ENCODE results near the gene DAGLA.

The DAGLA gene

DNA sequence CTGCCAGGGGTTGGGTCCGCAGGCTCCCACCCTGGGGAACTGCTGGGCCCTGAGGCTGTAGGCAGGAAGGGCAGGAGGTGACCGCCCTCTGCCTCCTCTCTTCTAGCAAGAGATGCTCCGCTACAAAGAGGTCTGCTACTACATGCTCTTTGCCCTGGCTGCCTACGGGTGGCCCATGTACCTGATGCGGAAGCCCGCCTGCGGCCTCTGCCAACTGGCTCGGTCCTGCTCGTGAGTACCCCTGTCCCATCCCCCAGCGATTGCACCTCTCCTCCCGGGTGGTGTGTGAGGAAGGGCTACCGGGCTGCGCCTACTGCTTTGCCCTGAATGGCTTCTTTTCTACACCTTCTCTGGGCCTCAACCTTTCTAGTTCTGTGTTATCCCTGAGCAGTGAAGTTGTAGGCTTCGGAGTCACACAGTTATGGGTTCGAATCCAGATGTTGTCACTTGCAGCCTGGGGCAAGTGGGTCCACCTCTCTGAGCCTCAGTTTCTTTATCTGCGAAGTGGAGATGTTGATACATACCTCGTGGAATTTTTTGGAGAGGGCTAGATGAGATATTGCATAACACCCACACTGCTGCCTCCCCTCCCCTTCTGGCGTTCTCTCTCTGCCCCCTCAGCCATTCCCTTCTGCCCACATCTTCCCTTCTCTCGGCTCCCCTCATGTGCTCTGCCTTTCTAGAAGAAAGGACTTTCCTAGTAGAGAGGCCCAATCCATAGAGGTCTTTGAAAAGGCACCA, 51.2 kb downstream of the DAGLA start:
- DNase-seq, result no peak

DNA sequence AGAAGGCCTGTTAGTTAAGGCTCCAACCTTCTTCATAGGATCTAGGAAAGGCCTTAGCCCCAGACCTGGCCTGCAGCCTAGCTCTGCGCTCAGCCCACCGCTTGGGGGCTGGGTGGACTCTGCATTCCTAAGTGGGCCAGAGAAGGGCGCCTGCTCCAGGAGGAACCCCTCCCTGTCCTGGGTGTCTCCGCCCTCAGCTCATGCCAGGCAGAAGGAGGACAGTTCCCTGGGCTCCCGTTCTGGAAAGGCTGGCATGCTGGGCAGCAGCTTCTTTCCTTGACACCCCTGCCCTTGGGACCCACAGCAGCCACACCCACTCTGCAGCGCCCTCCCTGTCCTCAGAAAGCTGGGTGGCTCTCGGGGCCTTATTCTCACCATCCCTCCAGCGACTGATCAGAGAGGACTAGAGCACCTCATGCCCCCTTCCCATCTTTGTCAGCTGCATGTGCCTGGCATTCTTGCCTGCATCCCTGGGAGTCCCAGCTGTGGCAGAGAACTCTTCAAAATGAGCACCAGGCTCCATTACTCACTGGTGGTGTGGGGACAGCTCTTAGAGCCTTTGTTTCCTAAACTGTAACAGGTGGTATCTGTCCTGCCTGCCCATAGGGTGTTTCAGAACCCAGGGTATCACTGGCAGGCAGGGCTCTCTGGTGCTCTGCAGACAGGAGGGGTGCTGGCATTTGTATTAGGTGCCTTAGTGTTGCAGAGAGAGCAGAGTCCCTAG, 51.9 kb downstream of the DAGLA start:
- DNase-seq, result no peak

DNA sequence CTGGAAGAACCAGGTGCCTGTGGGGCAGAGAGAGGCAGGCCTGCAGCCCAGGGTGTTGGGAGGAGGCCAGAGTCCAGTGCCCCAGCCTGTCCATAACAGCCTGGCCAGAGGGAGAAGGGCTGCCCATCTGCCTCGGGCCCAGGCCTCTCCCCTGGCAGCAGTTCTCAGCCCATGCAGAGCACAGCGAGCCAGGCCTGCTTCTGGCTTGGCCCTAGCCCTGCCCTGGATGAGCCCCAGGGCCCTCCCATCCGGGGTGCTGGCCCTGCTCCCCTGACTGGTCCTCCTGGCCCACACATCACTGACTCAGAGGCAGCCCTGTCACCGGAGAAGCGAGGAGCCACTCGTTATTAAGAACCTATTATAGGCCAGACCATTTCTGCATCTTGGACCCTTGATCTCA, 52.5 kb downstream of the DAGLA start:
- DNase-seq, result no peak

DNA sequence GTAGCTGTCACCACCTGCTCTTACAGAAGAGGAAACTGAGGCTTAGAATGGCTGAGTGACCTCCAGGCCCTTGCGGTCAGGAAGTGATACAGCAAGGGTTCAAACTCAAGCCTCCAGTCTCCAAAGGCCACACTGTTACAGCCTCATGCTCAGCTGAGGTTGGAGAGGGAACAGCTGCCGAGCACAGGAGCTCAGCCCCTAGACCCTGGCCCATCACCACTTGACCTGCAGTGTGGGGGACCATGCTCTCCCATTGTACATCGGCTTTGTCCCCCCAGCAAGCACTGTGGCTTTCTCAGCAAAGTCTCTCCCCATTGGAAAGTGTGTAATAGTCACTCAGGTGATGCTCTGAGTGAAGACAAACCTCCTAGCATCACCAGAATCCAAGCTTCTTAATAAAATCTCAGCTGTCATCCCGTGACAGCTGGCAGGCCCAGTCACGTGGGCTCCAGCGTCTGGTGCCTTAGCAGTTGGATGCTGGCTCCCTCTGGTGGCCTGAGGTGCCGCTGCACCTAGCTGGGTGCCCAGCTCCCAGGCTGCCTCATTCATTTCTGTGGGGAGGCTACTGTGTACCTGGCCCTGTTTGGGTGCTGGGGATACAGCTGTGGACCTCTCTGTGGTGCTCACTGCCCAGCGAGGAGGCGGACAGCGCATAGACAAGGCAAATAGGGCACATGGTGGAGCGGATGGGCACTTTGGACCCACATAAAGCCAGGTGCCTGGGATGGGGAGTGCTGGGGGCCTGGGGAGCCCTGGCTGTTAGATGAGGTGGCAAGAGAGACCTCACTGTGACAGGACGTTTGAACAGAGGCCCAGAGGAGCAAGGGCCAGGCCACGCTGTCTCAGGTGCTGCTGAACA, 53.2 kb downstream of the DAGLA start:
- DNase-seq, result peak; percentile 75

DNA sequence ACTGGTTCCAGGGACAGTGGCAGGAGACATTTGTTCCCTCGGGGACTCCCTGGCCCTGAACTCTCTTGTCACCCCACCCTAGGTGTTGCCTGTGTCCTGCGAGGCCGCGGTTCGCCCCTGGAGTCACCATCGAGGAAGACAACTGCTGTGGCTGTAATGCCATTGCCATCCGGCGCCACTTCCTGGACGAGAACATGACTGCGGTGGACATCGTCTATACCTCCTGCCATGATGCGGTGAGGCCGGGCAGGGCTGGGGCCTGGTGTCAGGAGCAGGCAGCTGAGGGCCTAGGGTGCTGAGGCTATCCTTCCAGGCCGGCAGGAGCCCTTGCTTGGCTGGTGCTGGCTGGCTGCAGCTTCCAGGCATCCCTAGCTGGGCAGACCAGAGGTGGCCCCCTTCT, 54.6 kb downstream of the DAGLA start:
- no peak for DNase-seq

DNA sequence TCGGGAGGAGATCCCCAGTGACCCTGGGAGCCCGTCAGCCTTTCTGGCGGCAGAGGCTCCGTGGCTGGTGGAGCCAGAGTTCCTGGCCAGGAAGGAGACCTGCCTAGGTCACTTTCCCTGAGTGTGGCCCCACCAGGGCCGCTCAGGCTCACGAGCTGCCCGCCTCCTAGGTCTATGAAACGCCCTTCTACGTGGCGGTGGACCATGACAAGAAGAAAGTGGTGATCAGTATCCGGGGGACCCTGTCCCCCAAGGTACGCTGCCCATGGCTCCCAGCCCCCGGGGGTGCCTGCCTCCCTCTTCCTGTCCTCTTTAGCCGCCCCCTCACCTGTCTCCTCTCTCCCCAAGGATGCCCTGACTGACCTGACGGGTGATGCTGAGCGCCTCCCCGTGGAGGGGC, 55.2 kb downstream of the DAGLA start:
- no peak for DNase-seq

DNA sequence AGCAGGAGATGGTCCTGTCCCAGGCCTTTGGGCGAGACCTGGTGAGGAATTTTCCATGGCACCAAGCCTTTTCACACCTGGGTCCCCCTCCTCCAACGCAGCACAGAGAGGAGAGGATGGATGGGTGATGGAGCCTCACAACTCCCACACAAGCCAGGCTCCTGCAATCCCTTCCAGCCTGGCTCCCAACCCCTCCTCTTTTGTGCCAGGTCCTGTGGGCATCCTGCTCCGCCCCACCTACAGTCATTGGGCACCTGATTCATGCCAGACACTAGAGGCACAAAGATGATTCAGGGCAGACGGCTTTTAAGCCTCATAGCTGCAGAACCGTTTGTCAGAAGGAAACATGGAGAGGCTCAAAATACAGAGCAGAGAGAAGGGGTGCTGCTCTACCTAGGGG, 56.1 kb downstream of the DAGLA start:
- no peak for DNase-seq

DNA sequence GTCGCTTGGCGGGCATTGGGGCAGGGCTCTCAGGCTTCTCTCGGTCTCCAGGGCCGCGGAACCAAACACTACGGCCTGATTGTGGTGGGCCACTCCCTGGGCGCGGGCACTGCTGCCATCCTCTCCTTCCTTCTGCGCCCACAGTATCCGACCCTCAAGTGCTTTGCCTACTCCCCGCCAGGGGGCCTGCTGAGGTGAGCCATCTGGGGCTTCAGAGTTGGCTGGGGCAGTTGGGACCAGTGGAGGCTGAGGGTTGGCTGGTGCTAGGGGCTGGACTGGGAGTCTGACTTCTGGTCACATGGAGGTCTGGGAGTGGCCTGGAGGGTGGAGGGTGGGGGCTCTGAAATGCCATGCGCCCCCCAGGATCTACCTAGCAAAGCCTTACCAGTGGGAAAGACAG, 56.9 kb downstream of the DAGLA start:
- no peak for DNase-seq

DNA sequence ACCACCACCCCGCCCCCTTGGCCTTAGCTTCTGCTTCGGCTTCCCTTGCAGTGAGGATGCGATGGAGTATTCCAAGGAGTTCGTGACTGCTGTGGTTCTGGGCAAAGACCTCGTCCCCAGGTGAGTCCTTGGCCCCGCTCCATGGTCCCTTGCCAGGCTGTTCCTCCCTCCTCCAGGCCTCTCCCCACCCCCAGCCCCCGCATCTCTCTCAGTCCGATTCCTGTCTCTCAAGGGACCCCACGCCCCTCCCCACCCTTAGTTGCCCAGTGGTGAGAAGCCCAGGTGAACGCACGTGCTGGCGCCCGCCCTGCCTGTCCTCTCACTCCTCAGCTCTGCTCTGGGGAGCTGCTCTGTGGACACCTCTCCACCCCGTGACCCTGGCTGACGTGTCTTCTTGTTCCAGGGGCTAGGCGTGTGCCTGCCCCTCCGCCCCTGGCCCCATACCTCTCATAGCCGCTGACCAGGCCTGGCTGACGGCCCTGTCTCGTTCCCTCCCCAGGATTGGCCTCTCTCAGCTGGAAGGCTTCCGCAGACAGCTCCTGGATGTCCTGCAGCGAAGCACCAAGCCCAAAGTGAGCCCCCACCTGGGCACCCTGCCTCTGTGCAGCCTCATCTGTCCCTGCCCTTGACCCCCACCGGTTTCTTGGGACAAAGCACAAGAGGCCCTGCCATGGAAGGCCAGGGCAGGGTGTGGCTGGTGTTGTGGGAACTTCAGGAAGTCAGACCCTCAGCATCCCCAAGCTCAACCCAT, 57.6 kb downstream of the DAGLA start:
- DNase-seq, result no peak

DNA sequence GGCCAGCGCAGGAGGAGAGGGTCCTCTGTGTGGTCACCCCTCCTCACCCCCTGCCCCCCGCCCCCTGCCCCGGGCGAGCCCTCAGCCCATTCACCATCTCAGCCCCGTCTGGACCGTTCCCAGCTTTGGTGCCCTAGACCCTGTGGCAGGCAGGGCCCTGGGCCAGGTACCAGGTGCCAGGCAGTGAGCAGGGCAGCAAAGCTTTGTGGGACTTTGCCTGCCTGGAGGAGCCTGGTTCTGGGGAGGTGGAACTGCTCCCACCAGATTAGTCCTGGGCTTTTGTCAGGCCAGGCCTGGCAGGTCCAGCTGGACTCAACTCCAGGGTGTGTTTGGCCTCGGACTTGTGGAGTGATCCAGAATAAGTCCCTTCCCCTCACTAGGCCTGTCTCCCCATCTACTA, 58.6 kb downstream of the DAGLA start:
- DNase-seq, result no peak

DNA sequence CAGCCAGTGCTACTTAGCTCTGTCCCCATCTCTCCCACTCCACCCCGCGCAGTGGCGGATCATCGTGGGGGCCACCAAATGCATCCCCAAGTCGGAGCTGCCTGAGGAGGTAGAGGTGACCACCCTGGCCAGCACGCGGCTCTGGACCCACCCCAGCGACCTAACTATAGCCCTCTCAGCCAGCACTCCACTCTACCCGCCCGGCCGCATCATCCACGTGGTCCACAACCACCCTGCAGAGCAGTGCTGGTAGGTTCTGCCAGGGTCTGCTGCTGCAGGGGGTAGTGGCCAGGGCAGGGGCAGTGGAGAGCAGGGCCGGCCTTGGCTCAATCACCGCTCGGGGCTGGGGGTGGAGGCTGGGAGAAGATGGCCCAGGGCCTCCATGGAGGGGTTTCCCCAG, 59.2 kb downstream of the DAGLA start:
- DNase-seq, result no peak

DNA sequence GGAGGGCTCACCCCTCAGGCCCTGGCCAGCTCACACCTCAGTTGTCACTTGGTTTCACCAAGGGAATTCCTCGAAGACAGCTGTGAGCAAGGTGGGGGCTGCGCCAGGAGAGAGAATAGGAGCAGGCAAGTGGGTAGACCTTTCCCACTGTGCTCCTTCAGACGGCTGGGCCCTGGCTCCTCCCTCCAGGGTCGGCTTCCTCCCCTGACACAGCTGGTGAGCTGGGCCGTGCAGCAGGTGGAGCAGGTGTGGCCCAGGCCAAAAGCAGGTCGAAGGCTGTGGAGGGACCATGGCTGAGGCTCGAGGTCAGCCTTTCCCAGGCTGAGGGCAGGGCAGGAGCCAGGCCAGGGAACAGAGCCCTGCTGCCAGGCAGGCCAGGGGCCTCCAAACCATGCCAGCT, 59.8 kb downstream of the DAGLA start:
- no peak for DNase-seq

DNA sequence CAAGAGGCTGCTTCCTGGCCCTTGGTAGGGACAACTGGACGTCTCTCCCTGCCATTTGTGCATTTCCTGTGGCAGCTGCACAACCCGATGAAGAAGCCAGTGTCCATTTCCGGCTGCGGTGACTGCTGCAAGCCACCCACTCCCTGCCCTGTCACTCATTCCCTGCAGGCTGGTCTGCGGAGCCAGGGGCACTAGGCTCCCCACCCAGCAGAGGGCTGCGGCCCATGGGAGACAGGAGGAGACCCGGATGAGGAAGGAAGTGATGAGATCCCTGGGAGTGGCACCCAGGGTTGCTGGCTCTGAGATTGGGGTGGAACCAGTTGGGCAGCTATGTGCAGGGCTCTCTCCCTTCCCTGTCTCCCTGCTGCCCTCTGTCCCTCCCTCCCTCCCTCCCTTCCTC, 62.2 kb downstream of the DAGLA start:
- no peak for DNase-seq

DNA sequence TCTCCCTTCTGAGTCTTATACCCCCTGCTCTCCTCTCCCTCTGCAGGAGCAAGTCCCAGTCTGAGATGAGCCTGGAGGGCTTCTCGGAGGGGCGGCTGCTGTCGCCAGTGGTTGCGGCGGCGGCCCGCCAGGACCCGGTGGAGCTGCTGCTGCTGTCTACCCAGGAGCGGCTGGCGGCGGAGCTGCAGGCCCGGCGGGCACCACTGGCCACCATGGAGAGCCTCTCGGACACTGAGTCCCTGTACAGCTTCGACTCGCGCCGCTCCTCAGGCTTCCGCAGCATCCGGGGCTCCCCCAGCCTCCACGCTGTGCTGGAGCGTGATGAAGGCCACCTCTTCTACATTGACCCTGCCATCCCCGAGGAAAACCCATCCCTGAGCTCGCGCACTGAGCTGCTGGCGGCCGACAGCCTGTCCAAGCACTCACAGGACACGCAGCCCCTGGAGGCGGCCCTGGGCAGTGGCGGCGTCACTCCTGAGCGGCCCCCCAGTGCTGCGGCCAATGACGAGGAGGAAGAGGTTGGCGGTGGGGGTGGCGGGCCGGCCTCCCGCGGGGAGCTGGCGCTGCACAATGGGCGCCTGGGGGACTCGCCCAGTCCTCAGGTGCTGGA, 63.4 kb downstream of the DAGLA start:
- DNase-seq, result no peak

DNA sequence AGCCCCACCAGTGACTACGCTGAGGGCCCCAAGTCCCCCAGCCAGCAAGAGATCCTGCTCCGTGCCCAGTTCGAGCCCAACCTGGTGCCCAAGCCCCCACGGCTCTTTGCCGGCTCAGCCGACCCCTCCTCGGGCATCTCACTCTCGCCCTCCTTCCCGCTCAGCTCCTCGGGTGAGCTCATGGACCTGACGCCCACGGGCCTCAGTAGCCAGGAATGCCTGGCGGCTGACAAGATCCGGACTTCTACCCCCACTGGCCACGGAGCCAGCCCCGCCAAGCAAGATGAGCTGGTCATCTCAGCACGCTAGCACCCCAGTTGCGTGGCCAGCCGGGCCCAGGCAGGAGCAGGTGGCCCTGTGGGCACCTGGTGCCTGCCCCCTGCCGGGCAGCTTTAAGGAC, 64.0 kb downstream of the DAGLA start:
- DNase-seq, result no peak

DNA sequence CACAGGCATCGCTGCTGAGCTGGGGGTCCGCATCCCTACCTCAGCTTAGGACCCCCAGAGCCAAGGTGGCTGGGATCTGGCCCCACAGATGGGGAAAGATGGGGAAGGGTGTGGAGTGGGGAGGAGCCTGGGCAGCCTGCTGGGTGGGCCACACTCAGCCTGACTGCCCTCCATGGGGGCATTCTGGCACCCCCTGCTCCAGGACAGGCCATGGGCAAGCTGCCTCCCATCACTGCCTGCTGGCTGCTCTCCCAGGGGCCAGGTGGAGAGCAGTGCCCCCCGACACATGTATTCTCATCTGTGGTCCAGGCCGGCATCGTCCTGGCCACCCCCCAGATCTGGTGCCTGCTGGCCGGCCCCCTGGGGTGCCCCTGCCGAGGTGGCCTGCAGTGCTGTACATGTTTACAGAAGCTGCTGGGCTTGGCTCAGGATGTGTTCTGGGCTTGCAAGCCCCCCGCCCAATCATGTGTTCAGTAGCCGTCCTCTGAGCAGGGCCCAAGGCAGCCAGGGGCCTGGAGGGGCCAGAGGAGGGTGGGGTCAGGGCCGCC, 64.5 kb downstream of the DAGLA start:
- DNase-seq, result no peak

DNA sequence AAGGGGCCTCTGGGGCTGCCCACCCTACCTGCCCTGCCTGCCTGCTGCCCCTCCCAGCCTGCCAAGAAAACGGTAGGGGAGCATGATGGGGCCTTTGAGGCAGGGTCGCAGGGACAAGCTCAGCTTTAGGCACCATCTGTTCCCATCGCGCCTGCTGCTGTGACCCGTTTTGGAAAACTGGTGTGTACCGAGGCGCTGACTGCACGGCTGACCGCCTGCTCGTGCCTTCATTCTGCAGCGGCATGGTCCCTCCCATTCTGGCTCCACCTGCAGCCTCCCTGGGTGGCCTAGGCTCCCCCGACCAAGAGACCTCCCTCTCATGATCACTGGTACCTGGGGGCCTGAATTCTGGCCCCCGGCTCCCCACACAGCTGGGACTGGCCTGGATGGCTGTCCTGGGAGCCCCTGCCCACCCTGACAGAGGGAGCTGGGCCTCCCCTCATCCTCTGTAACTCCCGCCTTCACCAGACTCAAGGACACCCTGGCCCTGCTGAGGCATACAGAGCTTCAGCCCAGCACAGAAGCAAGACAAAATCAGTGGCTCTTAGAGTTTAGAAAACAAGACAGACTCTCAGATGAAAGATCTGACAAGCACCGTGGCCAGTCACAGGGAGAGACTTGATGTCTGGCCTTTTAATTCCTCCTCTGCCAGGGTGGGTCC, 65.7 kb downstream of the DAGLA start:
- no peak for DNase-seq

DNA sequence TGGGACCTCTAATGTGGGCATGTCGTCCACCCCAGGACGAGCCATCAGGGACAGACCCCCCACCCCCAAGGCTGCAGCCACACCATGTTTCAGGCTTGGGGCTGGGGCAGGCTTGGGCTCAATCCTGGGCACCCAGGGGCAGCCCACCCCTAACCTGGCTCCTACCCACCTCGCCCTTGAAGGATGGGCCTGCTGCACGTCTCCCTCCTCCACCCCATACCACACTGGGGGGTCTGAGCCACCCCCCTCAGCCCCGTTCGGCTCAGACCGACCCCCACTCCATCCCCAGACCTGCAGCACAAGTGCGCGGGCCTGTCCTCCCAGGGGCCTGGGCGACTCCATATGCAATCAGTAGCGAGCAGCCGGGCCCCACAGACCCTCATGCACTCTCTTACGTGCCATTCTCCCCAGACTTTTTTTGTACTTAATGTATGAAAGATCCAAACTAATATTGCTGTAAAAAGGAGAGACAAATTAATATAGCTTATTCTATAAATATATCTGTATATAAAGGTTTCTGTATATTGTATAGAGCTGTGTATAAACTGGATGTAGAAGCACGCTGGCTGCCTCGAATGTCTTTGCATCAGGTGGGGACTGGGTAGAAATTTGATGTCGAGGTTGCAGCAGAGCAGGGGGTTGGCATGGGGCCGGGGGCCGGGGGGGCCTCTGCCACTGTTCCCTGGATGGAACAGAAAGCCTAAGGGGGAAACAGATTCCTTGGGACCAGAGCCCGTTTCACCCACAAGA, 66.4 kb downstream of the DAGLA start:
- DNase-seq, result no peak

DNA sequence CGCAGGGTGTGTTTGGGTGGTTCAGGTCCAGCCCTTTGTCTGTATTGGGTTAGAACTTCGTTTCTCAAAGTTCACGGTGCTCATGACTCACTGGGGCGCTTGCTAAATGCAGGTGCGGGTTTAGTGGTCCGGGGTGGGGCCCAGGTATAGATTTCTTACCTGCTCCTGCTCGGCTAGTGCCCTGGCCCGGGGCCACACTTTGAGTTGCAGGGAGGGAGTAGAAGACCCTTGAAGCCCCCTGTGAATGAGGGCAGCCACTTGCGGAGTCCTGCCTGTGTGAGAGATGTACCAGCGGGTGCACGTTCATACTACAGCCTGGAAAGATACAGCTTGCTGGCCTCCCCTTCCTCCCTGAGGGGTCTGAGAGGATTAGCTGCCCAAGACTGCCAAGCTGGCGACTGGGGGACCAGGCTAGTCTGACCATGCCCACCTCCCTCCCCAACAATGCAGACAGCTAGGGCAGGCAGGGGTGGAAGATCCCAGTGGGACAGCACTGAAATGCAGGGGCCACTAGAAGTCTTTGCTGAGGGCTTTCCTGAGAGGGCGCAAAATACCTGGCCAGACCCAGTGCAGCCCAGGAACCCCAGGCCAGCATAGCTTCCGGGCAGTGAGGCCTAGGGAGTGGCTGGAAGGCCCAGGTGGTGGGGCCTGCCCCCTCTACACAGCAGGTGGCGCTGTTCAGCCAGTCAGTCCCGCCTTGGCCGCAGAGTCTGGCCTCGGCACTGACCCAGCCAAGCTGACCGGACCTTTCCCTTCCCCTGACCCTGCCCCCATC, 67.2 kb downstream of the DAGLA start:
- peak; percentile 8 for DNase-seq

DNA sequence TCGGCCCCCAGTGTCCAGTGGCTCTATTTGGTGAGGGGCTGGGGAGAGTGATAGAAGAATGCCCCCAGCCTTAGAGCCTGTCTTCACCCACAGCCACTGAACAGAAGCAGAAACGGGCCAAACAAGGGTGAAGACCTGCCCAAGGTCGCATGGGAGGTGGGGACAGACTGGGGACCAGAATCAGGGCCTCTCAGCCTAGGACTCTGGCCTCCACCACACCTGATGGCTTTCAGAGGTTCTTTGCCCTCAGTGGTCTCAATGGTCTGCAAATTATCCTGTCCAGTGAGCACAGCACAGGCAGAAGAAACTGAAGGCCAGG, 67.7 kb downstream of the DAGLA start:
- DNase-seq, result no peak

All from stimulated activated naive CD4-positive, alpha-beta T cell treated with Interleukin-2 at 50 U/mL for 16 hours (primary cell).